GM18508 (cell line): ENCODE results near the gene PACSIN2.
"Not testable (repeated sequence)": the region's sequence is repeated elsewhere in the genome, so short reads cannot be mapped to it uniquely, and the experiment has no call there.

Experiments used
- ATAC-seq: cut with Tn5 transposase; IDR thresholded peaks from one replicate; pipeline ENCODE4 v1.9.1; 2021; ENCODE audit warnings: moderate number of reproducible peaks; ENCODE audit not compliant: insufficient read depth, unreplicated experiment

The PACSIN2 gene

DNA sequence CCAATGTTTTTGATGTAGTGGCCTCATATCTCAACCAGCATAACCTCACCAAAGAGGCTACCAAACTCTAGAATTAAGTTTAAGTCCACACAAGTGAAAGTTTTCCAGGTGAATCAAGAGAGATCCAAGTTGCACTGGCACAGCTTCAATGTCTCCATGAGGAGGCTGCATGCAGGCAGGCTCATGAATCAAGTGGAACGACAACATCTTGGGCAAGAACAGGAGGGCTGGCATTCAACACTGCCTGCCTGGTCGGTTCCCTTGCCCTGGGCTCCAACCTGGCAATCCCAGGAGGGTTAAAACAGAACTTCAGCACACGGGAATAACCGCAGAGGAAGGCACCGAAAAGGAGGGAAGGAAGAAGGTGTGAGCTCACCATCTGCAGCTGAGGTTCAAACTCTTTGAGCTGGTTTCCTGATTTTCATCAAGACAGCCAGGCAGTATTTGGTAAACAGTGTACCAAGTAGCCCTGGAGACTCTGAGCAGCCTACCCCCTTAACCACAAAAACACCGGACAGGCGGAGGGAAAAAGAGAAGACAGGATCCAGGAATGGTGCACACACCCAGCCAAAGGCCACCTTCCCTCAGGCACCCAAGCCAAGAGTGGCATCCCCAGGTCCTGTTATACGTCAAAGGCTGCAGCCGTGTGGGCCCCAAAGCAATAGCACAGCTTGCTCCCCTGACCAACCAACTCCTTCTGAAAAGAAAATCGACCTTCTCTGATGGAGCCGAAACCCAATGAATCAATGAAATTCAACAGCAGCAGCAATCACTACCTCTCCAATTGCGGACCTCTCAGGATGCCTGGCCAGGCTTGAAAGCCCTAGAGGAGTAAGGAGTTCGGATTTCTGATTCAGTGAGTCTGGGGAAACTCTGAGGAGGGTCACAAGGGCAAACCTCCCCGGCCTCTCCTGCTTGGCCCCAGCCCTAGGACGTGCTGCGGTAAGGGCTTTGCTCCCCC lies 1.3 kb downstream of the PACSIN2 start:
- ATAC-seq: no peak

DNA sequence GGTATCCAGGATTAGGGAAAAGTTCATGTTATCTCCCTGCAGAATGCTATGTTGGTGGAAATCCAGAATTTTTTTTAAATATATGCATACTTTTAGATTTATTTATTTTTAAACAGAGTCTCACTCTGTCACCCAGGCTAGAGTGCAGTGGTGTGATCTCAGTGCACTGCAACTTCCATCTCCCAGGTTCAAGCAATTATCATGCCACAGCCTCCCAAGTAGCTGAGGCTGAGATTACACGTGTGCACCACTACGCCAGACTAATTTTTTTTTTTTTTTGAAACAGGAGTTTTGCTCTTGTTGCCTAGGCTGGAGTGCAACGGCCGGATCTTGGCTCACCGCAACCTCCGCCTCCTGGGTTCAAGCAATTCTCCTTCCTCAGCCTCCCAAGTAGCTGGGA lies 2.6 kb downstream of the PACSIN2 start:
- ATAC-seq: no peak

DNA sequence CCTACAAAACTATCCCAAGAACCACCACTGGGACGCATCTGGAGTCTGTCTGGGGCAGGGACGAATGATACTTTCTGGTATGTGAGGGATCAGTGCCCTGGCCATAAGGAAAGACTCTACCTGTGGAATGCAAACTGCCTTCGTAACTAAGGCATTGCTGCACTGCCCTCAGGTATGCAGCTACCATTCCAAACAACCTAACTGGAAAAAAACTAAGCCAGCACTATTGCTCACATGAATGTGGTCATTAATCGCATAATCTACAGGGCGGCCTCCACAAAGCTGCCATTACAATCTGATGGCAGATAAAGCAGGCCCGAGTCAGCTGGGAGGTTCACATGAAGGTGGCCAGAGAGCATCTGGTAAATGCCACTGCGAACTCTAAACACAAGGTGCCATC lies 3.9 kb downstream of the PACSIN2 start:
- no peak for ATAC-seq

DNA sequence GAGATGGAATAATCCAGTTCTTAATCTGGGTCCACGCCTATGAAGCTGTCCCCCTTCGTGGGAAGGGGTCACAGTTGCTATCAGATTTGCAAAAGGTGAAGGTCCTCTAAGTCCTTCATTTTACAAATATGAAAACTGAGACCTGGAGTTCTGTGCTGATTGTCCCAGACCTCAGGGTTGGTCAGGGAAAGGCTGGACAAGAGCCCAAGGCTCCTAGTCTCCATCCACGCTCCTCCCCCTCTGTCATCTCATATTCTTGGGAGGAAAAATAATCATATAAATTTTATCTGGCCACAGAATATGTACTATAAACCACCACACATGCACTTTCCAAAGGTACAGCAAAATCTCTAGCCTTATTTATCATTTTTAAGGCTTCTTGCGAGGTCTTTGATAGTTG lies 5.5 kb downstream of the PACSIN2 start:
- no peak for ATAC-seq

DNA sequence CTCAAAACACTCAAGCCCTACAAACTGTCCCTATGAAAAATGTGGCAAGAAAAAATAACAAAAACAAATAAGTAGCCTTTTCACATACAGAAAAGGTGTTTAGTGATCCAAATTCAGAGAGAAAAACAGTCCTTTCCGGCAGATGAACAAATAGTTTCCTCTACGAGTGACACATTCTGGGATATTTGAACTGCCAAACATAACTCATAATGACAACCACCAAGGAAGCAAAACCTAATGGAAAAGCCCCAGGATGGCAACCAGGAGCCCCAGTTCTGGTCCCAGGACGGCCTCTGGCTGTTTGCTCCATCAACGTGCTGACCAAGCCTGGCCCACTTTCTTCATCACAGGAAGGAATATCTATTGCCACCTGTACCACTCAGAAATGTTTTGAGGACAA lies 6.0 kb downstream of the PACSIN2 start:
- ATAC-seq: no peak

DNA sequence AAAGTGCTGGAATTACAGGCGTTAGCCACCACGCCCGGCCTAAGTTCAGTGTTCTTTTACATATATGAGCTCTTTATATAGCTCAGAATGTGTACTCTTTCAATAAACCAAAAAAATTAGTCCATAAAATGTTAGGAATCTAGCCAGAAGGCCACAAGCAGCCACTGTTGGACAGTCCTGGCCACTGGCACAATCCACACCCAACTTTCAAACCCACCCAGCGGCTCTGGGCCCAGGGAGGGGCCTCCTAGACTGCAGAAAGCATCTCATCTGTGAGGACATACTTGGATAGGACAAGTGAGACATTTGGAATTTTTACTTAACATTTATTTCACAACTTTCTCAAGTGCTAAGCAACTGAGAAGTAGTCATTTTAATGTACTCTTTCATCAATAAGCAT lies 6.4 kb downstream of the PACSIN2 start:
- ATAC-seq: no peak

DNA sequence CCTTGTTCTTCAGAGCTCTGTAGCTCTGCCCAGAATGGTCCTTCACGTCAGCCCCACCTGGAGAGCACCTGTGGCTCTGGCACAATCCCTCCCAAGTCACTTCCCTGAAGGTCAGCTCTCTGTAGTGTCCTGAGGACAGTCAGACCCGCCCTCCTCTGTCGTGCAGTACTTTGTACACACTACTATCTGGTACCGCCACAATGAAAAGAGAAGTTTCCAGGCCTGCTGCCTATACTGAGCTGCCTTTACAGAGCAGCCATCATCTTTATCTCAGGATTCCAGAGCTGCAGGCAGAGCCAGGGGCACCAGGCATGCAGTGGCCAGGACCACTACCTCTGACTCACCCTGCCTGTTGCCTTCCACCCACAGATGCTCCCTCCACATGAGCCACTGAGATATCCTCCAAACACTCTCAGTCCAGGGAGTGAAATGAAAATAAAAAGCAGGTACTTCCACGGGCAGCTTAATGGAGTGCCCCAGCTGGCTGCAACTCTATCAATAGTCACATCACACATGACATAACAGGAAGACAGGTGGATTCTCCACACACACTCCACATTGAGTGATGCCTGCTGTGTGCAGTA lies 7.3 kb downstream of the PACSIN2 start:
- ATAC-seq: no peak

DNA sequence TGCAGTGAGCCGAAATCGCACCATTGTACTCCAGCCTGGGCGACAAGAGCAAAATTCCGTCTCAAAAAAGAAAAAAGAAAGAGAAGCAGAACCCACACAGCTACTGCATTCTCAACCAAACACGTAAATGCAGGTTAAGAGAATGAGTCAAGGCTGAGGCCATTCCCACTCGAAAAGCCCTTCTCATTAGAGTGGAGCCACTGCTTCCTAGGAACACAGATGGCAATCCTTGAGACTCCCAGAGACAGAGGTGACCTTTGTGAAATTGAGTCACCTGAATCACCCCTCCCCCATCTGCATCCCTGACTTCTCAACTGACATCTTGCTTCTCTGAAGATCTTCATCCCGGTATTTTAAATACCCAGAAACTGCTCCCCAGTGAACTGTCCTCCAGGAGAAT lies 8.2 kb downstream of the PACSIN2 start:
- no peak for ATAC-seq

DNA sequence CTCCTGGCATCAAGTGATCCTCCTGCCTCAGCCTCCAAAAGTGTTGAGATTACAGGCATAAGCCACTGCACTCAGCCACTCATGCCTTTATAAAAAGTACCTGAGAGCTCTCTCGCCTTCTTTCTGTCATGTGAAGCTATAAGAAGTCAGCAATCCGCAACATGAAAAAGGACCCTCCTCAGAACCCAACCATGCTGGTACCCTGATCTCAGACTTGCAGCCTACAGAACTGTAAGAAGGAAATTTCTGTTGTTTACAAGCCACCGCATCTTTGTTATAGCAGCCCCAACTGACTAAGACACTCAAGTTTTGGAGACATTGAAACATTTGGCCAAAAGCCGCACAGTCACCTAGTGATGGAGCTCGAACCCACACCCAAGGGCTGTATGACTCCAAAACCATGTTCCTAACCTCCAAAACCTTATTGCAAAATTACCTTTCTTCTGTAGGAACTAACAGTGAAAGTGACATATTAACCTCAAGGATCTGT lies 8.9 kb downstream of the PACSIN2 start:
- no peak for ATAC-seq

DNA sequence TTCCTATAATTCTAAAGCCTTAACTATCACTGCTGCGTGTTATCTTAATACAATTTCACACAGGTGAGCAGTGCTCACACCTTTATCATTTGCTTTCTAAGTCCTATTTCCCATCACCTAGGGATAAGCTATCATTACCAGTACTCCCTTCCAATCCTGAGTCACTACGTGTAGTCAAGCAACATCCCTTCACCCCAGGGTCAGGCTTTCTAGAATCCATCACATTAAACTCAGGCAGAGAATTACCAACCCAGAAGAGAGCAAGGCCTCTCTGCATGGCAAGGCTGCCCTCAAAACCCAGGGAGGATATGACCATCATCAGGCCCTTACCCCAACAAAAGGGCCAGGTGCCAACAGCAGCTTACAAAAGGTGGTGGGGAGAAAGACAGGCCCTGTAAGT lies 9.8 kb downstream of the PACSIN2 start:
- no peak for ATAC-seq

DNA sequence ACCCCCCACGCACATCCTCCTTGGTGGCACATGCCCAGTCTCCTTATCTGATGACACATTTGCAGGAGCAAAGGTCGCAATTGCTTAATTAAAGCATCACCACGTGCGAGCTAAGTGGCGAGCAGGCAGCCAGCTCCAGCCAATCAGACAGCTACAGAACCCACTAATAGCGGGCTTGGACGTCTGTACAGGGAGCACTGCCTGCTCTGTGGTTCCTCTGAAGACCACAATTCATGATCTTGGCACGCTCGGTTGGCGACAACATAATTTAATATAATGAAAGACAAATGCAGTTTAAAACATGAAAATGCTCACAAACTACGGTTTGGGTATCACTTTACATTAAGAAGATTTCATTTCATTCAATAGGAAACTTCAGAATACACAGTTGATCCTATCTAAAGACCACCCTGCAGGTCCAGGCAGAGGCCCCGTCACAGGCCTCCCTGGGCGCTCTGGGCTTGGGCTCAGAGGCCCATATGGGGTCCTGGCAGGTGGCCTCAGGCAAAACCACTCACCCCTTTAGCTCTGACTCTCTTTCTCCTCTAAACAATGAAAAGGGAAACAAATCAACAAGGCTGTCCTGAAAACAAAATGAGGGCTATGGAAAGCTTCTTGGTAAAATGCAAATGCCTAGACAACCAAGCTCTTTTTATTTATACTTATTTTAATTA lies 10.4 kb downstream of the PACSIN2 start:
- no peak for ATAC-seq

DNA sequence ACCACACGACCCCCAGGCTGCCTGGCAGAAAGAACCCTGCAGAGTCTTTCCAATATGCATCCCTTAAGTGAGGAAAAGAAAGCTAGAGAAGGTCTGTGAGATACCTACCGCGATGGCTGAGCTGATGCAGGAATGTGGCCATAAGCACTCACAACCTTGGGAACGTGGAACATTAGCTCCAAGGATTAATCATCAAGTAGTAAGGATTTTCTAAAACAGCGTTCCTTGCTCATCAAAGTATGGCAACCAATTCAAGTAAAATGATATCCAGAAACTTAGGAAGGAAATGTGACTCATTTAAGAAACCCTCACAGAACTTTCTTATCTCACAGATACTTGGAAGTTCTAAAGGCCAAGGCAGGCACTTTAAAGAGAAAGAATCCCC lies 12.8 kb downstream of the PACSIN2 start:
- no peak for ATAC-seq

DNA sequence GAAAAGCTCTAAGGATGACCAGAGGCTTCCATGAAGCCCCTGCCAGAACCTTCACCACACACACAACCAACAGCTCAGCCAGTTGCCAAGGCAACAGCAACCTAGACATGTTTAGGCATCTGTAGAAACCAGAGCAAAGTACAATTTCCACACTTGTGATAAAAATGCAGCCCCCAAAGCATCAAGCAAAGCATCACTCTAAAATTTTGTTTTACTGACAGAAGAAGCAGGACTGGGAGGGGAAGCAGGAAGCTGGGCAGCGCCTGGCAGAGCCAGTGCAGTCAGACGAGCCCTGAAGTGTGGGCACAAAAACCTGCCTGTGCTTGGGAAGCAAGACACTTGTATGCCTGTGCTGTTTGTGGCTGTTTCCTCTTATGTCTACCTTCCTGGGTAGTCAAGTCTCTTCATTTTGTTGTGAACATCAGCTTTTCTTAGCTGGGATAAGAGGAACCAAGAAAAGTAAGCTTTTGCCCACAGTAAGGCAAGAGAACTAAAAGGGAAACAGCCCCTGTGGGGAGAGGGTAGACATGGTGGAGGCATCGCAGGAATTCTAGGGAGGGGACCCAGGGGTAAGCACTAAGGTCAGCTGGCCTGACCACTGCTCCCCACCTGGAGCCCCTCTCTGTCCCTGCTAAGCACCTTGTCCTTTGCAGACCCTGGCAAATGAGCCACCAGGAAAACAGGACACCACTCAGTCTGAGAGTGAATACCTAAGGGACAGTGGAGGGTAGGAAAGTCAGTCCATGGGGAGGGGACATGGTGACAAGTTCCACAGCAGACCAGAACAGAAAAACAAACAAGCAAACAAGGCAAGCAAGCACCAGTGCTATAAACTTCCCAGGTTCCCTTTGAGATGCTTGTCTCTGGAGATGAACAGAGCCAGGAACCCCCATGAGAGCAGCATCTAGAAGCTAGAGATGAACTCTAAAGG lies 13.4 kb downstream of the PACSIN2 start:
- ATAC-seq: no peak

DNA sequence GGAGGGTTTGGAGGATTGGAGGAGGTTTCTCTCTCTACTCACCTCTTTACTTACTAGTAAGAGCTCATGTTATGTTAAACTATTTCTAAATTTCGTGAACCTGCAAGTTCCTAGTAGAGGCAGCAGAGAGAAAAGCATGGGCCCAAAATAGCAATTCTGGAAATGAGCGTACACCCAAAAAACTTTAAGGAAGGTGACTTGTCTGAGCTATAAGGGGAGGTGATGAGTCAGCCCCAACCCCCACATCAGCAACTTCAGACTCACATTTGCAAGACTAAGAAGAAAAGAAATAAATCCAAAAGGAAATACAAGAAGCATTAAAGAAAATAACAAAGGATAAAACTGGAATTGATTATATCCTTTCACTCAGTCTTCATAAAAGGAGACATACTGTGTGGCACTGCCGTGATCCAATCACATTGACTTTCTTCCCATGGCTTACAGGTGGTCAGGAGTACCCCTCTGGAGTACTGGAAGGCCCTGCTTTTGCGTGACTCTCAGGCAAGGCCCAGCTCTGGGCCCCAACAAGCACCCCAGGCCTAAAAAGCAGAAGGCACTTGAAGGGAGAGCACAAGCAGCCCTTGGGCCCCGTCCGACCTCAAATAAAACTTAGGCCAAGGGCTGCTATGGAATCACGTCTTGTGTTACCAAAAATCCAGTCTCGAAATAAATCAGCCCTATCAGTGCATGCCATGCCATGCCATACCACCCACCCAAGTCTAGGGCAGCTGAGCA lies 14.3 kb downstream of the PACSIN2 start:
- no peak for ATAC-seq

DNA sequence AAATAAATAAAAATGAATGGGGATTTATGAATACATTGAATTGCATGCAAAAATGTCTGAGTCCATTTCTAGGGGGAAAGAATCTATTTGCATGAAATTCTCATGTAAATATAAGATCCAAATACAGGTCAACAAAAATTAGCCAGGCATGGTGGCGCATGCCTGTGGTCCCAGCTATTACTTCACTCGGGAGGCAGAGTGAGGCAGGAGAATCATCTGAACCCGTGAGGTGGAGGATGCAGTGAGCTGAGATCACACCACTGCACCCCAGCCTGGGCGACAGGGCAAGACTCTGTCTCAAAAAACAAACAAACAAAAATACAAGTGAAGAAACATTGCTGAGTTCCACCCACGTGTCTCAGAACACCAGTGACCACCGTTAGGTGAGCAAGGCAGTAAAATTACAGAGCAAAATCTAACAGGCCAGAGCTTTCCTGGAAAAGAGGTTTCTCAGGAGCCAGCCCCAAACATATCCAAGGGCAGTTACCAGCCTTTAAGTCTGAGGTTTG lies 17.3 kb downstream of the PACSIN2 start:
- ATAC-seq: no peak

DNA sequence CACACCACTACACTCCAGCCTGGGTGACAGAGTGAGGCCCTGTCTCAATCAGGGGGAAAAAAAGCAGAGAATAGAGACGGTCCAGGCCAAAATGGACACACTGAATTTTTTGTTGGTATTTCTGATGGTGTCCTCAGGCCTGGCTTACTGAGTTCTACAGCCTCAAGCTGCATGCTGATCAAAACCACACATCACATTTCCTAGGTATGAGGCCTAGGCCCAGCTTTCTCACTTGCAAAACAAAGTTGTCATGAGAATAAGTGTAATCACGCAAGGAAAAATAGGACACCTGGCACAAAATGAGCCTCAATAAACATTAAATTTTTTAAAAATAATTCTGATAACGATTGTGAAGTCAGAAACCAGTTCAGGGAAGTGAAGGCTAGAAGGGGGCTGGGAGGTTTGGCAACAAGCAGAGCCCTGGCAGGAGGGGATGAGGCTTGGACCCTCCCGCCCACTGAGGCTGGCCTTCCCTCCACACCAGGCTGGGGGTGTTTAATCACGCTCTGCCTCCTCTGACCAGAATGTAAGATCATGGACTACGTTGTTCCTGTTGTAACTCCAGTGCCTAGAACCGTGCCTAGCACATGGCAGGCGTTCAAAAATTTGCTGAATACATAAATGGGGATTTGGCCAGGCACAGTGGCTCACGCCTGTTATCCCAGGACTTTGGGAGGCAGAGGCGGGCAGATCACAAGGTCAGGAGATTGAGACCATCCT lies 18.1 kb downstream of the PACSIN2 start:
- no peak for ATAC-seq

DNA sequence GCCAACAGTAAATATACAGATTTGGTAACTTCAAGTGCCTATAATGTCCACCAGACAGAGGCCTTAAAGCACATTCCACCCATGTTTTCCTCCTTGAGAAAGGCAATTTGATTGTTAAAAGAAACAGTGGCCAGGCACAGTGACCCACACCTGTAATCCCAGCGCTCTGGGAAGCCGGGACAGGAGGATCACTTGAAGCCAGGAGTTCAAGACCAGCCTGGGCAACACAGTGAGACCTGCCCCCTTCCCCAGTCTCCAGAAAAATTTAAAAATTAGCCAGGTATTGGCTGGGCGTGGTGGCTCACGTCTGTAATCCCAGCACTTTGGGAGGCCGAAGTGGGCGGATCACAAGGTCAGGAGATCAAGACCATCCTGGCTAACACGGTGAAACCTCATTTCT lies 19.3 kb downstream of the PACSIN2 start:
- not testable (repeated sequence) for ATAC-seq

DNA sequence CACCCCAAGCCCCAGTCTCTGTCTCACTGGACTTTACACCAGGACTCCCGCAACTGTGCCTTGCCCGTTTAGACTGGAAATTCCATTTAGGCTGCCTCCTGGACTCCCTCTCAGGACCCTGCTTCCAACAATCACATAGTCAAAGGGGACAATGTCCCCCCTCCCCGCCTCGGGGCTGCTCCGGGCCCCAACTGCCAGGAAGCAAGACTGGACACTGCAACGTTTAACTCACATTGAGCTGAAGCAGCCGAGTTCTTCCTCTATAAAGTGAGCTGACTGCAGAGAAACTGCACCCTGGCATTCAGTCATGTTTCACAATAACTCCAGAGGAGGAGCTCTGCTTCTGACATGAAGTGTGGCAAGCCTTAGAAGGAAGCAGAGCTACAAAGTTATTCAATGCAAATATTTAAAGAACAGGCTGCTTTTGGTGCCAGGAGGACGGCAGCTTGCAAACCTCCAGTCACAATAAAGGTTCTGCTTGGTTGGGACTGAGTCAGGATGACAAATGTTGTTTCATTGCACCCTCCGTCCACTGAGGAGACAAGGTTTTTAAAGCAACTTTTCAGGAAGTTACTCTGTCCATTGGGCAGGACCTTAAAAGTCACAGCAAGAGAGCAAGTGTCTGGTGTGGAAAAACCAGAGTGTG lies 19.9 kb downstream of the PACSIN2 start:
- ATAC-seq: no peak
